ENCODE measurements around the gene DBP.

- TF ChIP-seq, protein P1, sequence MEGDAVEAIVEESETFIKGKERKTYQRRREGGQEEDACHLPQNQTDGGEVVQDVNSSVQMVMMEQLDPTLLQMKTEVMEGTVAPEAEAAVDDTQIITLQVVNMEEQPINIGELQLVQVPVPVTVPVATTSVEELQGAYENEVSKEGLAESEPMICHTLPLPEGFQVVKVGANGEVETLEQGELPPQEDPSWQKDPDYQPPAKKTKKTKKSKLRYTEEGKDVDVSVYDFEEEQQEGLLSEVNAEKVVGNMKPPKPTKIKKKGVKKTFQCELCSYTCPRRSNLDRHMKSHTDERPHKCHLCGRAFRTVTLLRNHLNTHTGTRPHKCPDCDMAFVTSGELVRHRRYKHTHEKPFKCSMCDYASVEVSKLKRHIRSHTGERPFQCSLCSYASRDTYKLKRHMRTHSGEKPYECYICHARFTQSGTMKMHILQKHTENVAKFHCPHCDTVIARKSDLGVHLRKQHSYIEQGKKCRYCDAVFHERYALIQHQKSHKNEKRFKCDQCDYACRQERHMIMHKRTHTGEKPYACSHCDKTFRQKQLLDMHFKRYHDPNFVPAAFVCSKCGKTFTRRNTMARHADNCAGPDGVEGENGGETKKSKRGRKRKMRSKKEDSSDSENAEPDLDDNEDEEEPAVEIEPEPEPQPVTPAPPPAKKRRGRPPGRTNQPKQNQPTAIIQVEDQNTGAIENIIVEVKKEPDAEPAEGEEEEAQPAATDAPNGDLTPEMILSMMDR (IDR thresholded peaks at IDR 0.05; ENCODE audit: insufficient read depth, low read length, poor library complexity, severe bottlenecking) = no peak
- TF ChIP-seq EZH2phosphoT487 (conservative IDR thresholded peaks at IDR 0.05; ENCODE audit: low read length) = no peak
These were observed 33.7 kb downstream of the DBP start for GRCh38 chr19:48603449-48603848.
